ENCODE results near the gene FBXL20.

Gene FBXL20

GRCh38 chr17:39229274-39229913, 172.0 kb downstream of the FBXL20 start:
- DNase-seq (ENCODE audit: low read depth in 1 of 2, low spot score in 1 of 2): no peak

GRCh38 chr17:39227364-39227919, 174.0 kb downstream of the FBXL20 start:
- DNase-seq (ENCODE audit: low read depth in 1 of 2, low spot score in 1 of 2): no peak

GRCh38 chr17:39225959-39226683, 175.3 kb downstream of the FBXL20 start:
- DNase-seq (ENCODE audit: low read depth in 1 of 2, low spot score in 1 of 2): no peak

- DNase-seq (ENCODE audit: low read depth in 1 of 2, low spot score in 1 of 2): no peak
Observed at GRCh38 chr17:39225308-39225958, 176.0 kb downstream of the FBXL20 start, which contains the start of gene STAC2. STAC2 (minus strand) TSS chr17:39225945; CDS start chr17:39225502, 443 bp downstream.

GRCh38 chr17:39224778-39225307, 176.6 kb downstream of the FBXL20 start:
- no peak for DNase-seq (ENCODE audit: low read depth in 1 of 2, low spot score in 1 of 2)

GRCh38 chr17:39223907-39224777, 177.3 kb downstream of the FBXL20 start:
- DNase-seq (ENCODE audit: low read depth in 1 of 2, low spot score in 1 of 2): no peak

GRCh38 chr17:39222866-39223834, 178.3 kb downstream of the FBXL20 start:
- DNase-seq (ENCODE audit: low read depth in 1 of 2, low spot score in 1 of 2): no peak

- DNase-seq (ENCODE audit: low read depth in 1 of 2, low spot score in 1 of 2): no peak
Observed at GRCh38 chr17:39222151-39222550, 179.3 kb downstream of the FBXL20 start.

- no peak for DNase-seq (ENCODE audit: low read depth in 1 of 2, low spot score in 1 of 2)
Observed at GRCh38 chr17:39221572-39221971, 179.9 kb downstream of the FBXL20 start.

GRCh38 chr17:39219647-39220154, 181.7 kb downstream of the FBXL20 start:
- no peak for DNase-seq (ENCODE audit: low read depth in 1 of 2, low spot score in 1 of 2)

GRCh38 chr17:39218906-39219305, 182.5 kb downstream of the FBXL20 start:
- no peak for DNase-seq (ENCODE audit: low read depth in 1 of 2, low spot score in 1 of 2)

- DNase-seq (ENCODE audit: low read depth in 1 of 2, low spot score in 1 of 2): no peak
Observed at GRCh38 chr17:39217734-39218369, 183.6 kb downstream of the FBXL20 start.

GRCh38 chr17:39213852-39214251, 187.6 kb downstream of the FBXL20 start:
- DNase-seq (ENCODE audit: low read depth in 1 of 2, low spot score in 1 of 2): no peak

GRCh38 chr17:39212841-39213480, 188.5 kb downstream of the FBXL20 start:
- no peak for DNase-seq (ENCODE audit: low read depth in 1 of 2, low spot score in 1 of 2)

- DNase-seq (ENCODE audit: low read depth in 1 of 2, low spot score in 1 of 2): no peak
Observed at GRCh38 chr17:39212195-39212810, 189.1 kb downstream of the FBXL20 start.

- no peak for DNase-seq (ENCODE audit: low read depth in 1 of 2, low spot score in 1 of 2)
Observed at GRCh38 chr17:39210093-39210434, 191.4 kb downstream of the FBXL20 start.

- DNase-seq (ENCODE audit: low read depth in 1 of 2, low spot score in 1 of 2): peak; percentile 49 to 51
Observed at GRCh38 chr17:39209317-39210092, 191.9 kb downstream of the FBXL20 start.
